Activated CD4-positive, alpha-beta T cell treated with anti-CD3 and anti-CD28 coated beads, Interleukin-2, amount 10 ng/mL, durations not matched to agents 24 days and 14 days (primary cell): ENCODE results near the gene MUC6. TPM values are rescaled to one million over a fixed set of nuclear protein-coding genes. Genes with fewer than 3 reads are reported as not detected.

Source experiments
- DNase-seq: peaks from one replicate; pipeline ENCODE4 v3.0.0; 2022
- H3K27ac Mint-ChIP-seq: one replicate; pipeline ENCODE4 v1.8.0; 2022; ENCODE audit warnings: mild to moderate bottlenecking, mixed read lengths
- H3K27me3 Mint-ChIP-seq: one replicate; pipeline ENCODE4 v1.8.0; 2022; ENCODE audit warnings: mixed read lengths
- H3K36me3 Mint-ChIP-seq: one replicate; pipeline ENCODE4 v1.8.0; 2022; ENCODE audit warnings: low read depth, mild to moderate bottlenecking, mixed read lengths
- H3K4me1 Mint-ChIP-seq: one replicate; pipeline ENCODE4 v1.8.0; 2021; ENCODE audit warnings: mixed read lengths
- H3K4me3 Mint-ChIP-seq: one replicate; pipeline ENCODE4 v1.8.0; 2022; ENCODE audit warnings: mild to moderate bottlenecking, moderate library complexity, mixed read lengths
- H3K9me3 Mint-ChIP-seq: one replicate; pipeline ENCODE4 v1.8.0; 2021; ENCODE audit warnings: mixed read lengths
- intact Hi-C: fragments of 100-400 bp; cut with micrococcal nuclease; formaldehyde crosslinking; loops from one replicate; pipeline ENCODE4 v1.15.1; 2023
- total RNA-seq: library from RNA; stranded (reverse); gene quantifications from 2 replicates; pipeline ENCODE4 v1.2.3, GENCODE V29; 2022

The MUC6 gene
- total RNA-seq, 1 donor from 2014 or later = not detected

DNA sequence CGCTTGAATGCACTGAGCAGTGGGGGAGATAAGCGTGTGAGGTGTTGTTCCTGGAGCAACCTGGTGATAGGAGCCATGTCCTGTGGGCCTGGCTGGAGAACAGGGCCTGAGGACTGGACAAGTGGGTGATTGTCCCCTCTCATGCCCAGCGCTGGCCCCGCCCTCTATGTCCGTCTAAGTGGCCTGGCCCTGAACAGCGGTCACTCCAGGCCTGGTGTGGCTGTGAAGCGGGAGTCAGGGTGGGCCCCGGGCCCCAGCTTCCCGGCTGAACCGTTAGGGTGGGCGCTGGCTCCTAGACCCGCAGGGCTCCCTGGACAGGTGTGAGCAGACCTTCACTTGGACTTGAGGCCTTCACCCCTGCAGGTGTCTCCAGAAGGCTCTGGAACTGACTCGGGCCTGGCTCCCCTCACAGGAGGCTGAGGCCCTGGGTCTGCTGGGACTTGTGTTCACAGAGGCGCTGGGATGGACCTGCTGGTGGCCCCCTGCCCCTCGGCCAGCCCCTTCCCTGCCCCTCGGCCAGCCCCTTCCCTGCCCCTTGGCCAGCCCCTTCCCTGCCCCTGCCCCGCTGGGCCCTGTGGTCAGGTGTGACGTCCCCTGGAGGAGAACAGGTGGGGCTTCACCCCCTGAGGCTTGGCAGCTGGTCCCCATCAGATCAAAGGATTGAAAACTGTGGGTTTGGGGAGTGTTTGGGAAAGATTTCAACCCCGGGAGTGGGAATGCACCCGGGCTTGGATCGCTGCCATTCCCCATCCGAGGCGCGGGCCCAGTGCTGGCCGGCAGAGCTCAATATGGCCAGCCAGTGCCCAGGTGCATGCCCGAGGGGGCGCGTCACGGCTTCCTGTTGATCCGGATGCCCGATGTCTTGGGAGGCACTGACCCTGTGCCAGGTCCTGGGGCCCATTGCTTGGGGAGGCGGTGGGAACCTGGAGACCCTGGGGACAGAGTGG is 3.2 kb upstream of the MUC6 start:
- Mint-ChIP-seq H3K27me3 (no peaks in the 10 kb centered on the region), H3K27ac (no peak overlapping the region), H3K36me3 (no peaks in the 10 kb centered on the region), H3K4me1 (no peaks in the 10 kb centered on the region), H3K4me3 (no peak overlapping the region), H3K9me3 (no peaks in the 10 kb centered on the region)
- DNase-seq = no peak
- intact Hi-C loops = no loop called here

DNA sequence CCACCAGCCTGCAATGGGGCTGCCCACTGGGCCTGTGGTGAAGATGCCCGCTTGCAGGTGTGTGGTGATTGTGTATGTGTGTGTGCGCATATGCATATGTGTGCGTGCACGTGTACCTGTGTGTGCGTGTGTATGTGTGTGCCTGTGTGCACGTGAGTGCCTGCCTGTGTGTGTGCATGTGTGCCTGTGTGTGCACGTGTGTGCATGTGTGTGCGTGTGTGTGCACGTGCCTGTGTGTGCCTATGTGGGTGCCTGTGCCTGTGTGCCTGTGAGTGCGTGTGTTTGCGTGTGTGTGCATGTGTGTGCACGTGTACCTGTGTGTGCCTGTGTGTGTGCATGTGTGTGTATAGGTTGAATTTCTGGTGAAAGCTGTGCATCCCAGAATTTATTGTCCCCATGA is 2.4 kb upstream of the MUC6 start:
- Mint-ChIP-seq H3K4me1 (no peaks in the 10 kb centered on the region), H3K27ac (no peak overlapping the region), H3K9me3 (no peaks in the 10 kb centered on the region), H3K27me3 (no peaks in the 10 kb centered on the region), H3K36me3 (no peaks in the 10 kb centered on the region), H3K4me3 (no peak overlapping the region)
- intact Hi-C loops = no loop called here
- DNase-seq = no peak

DNA sequence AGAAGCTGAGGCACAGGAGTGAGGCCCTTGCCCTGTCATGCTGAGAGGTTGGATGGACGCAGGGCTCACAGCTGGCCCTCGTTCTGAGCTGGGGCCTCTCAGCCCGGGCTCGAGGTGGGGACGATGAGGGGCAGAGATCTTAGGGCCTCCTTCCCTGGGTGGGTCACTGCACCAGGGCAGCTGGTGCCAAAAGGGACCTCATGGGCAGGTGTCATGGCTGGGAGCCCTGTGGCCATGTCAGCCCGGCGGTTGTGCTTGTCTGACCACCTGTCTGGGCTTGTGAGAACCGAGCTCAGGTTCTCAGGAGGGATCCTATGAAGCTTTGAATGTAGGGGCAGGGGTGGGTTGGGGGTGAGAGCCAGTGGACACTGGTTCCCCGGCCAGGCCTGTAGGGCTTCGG is 1.8 kb upstream of the MUC6 start:
- no peak for DNase-seq
- H3K27me3 Mint-ChIP-seq = no peaks in the 10 kb centered on the region
- H3K4me1 Mint-ChIP-seq = no peaks in the 10 kb centered on the region
- intact Hi-C loops = no loop called here
- H3K27ac Mint-ChIP-seq = no peak overlapping the region
- no peaks in the 10 kb centered on the region for H3K36me3 Mint-ChIP-seq
- H3K9me3 Mint-ChIP-seq = no peaks in the 10 kb centered on the region
- H3K4me3 Mint-ChIP-seq = no peak overlapping the region

DNA sequence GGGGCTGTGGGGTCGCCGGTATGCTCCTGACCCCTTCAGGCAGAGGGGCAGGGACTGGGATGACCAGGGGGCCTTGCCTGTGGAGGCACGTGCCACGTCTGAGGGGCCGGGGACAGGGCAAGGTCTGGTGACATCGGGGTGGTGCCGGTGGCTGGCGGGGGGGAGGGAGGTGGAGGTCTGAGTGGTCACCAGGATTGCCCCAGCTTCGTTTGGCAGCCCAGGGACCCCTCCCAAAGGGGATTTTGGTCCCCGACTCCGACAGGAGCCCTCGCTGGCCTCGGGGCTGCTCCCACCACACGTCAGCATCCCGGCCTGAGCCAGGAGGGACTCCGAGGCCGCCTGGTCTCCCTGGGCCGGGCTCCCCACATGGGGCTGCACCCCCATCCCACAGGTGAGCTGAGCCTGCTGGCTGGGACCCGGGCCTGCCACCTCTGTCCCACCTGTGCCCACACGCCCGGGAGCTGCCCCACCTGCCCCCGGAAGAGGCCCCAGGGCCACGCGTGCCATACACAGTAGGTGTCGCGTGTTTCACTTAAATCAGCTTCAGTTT is 1.1 kb upstream of the MUC6 start:
- no peaks in the 10 kb centered on the region for H3K9me3 Mint-ChIP-seq
- no peak for DNase-seq
- H3K4me1 Mint-ChIP-seq = no peaks in the 10 kb centered on the region
- intact Hi-C loops = no loop called here
- no peaks in the 10 kb centered on the region for H3K36me3 Mint-ChIP-seq
- no peak overlapping the region for H3K27ac Mint-ChIP-seq
- H3K27me3 Mint-ChIP-seq = no peaks in the 10 kb centered on the region
- no peak overlapping the region for H3K4me3 Mint-ChIP-seq

DNA sequence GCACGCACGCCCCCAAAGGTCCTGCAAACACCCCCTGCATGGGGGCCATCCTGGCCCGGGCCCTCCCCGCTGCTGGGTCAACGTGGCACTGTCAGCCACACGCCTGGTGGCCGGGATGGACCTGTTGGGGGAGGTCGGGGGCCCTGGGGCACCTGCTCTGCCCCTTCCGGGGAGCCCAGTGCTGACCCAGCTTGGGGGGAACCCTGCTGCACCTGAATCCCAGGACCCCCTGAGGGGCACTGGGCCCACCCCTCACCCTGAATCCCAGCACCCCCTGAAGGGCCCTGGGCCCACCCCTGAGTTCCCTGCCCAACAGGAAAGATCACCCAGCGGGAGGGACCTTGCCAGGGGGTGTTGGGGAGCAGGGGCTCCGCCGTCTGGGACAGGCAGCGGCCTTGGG is 413 bp upstream of the MUC6 start:
- DNase-seq = no peak
- Mint-ChIP-seq H3K9me3 (no peaks in the 10 kb centered on the region), H3K4me3 (no peak overlapping the region), H3K27me3 (no peaks in the 10 kb centered on the region), H3K4me1 (no peaks in the 10 kb centered on the region), H3K36me3 (no peaks in the 10 kb centered on the region), H3K27ac (no peak overlapping the region)
- intact Hi-C loops = no loop called here

DNA sequence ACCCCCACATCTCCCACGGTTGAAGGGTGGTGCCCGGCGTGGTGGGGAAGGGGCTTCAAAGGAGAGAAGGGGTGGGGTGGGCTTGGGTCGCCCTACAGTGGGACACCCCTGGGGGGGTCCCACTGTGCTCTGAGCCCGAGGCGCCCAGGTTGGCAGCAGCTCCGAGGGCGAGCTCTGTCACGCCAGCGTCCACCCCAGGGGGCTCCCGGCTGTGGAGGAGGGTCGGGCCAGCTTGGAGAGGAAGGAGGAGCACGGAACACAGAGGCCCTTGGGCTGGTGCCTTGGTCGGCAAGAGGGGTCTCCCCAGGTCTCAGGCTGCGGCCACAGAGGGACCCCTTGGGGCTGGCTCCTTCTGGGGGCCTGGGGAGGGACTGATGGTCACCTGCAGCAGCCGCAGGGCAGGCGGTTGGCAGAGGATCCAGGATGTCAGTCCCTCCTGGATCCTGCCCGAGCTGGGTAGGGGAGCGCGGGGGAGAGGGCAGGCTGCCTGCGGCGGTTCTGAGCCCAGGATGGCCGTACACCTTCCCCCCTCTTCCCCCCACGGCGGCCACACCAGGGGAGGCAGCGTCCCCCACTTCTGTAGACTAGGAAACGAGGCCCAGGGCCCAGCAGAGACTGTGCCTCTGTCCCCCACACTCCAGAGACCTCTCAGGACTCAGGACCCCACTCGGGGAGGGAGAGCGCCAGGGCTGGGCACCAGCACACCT is 788 bp downstream of the MUC6 start:
- Mint-ChIP-seq H3K4me1 (no peaks in the 10 kb centered on the region), H3K36me3 (no peaks in the 10 kb centered on the region), H3K27ac (no peak overlapping the region), H3K27me3 (no peaks in the 10 kb centered on the region), H3K4me3 (no peak overlapping the region), H3K9me3 (no peaks in the 10 kb centered on the region)
- intact Hi-C loops = no loop called here
- no peak for DNase-seq

DNA sequence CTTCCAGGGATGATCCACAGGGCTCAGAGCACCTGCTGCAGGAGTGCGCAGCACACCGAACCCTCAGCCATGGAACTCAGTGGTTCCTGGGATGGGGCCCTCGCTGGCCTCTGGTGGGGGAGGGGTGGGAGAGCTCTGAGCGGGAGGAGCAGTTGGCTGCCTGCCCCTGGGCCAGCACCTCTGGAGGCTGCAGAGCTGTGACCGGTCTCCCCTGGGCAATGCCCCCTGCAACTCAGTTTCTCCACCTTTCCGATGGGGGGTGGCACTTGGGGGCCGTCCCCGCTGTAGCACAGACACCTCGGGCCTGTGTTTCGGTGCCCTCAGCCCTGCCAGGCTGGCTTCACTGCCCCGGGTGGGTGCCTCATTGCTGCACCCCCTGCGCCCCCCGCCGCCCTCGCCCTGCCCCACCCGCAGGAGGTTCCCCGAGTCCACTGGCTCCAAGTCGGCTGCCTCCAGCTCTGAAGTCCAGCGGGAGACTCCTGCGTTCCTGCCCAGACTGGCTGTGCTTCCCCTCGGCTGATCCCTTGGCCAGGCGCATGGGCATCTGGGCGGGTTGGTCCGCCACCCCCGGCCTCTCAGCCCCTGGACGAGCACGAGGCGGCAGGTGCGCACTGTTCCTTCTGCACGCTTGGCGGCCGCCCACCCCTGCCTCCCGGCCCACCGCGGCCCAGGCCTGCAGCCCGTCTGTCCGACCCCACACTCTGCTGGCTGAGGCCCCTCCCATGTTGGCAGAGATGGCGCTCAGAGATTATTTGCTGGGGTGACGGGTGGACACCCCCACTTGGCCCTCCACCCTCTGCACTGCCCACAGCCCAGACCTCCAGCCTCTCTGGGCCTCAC is 1.8 kb downstream of the MUC6 start:
- no peaks in the 10 kb centered on the region for H3K9me3 Mint-ChIP-seq
- no peak overlapping the region for H3K4me3 Mint-ChIP-seq
- no peaks in the 10 kb centered on the region for H3K27me3 Mint-ChIP-seq
- H3K4me1 Mint-ChIP-seq = no peaks in the 10 kb centered on the region
- H3K27ac Mint-ChIP-seq = no peak overlapping the region
- intact Hi-C loops = no loop called here
- DNase-seq = no peak
- no peaks in the 10 kb centered on the region for H3K36me3 Mint-ChIP-seq

DNA sequence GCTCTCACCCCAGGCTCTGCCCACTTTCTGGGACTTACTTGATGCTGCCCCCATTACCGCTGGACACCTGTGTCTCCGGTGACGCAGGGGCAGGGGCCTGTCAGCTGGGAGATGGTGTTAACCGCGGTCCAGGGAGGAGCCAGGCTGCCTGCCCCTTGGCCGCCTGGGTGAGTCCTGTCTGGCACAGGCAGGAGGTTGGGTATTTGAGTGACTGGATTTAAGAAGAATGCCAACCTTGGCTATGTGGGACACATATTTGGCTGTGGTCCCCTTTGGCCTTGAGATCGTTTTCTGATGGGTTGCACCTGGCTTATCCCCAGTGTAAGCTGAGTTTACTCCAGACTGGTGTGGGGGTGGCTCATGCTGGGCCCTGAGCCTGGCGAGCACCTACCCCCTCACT is 2.5 kb downstream of the MUC6 start:
- intact Hi-C loops = no loop called here
- H3K4me1 Mint-ChIP-seq = no peaks in the 10 kb centered on the region
- no peaks in the 10 kb centered on the region for H3K36me3 Mint-ChIP-seq
- H3K4me3 Mint-ChIP-seq = no peak overlapping the region
- no peak overlapping the region for H3K27ac Mint-ChIP-seq
- no peak for DNase-seq
- H3K9me3 Mint-ChIP-seq = no peaks in the 10 kb centered on the region
- no peaks in the 10 kb centered on the region for H3K27me3 Mint-ChIP-seq

DNA sequence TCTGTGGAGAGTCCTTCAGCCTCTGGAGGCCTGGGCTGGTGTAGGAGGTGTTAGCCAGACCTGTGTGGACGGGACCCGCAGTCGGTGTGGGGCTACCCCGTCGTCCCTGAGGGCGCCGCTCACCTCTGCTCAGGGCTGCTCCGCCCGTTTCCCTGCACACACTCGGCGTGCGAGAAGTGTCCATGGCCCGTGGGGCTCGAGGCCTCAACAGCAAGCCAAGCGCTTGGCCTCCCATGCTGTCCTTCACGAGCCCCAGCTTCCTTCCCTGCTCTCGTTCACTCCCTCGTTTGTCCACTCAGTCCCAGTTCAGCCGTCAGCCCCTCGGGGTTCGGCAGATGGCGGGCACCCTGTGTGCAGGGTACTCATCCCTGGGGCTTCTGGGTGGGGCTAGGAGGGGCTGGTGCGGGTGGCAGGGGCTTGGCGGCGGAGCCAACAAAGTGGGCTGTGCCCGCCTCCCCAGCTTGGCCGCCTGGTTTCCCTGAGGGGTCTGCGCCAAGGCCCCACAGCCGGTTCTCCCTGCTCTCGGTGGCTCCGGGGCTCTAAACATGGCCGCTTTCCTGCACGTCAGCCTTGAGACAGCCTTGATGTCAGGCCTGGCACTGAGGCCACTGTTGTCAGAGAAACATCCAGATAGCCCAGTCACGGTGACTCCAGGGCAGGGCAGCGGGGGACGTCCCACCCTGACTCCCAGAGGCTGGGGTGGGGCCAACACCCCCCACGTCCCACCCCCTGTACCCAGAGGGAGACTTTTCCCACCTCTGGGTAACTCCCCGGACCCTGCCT is 3.3 kb downstream of the MUC6 start:
- Mint-ChIP-seq H3K4me1 (no peaks in the 10 kb centered on the region), H3K27me3 (no peaks in the 10 kb centered on the region), H3K4me3 (no peak overlapping the region), H3K9me3 (no peaks in the 10 kb centered on the region), H3K36me3 (no peaks in the 10 kb centered on the region), H3K27ac (no peak overlapping the region)
- no peak for DNase-seq
- intact Hi-C loops = no loop called here

DNA sequence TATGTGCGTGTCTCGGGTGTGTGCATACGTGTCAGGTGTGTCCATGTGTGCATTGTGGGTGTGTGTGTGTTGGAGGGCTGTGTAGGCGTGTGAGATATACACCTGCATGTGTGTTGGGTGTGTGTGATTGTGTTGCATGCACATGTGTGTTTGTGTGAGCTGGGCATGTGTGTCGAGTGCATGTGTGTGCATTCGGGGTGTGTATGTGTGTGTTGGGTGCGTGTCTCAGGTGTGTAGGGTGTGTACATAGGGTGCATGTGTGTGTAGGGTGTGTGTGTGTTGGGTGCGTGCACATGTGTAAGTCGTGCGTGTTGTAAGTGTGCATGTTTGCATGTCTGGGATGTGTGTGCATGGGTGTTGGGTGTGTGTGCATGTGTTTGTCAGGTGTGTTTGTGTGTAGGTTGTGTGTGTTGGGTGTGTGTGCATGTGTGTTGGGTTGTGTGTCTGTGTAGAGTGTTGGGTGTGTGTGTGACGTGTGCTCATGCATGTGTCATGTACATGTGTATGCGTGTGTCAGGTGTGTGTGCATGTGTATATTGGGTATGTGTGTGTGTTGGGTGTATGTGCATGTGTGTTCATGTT is 4.1 kb downstream of the MUC6 start:
- Mint-ChIP-seq H3K27ac (no peak overlapping the region), H3K9me3 (no peaks in the 10 kb centered on the region), H3K4me1 (no peaks in the 10 kb centered on the region), H3K4me3 (no peak overlapping the region), H3K27me3 (no peaks in the 10 kb centered on the region), H3K36me3 (no peaks in the 10 kb centered on the region)
- no peak for DNase-seq
- intact Hi-C loops = no loop called here

DNA sequence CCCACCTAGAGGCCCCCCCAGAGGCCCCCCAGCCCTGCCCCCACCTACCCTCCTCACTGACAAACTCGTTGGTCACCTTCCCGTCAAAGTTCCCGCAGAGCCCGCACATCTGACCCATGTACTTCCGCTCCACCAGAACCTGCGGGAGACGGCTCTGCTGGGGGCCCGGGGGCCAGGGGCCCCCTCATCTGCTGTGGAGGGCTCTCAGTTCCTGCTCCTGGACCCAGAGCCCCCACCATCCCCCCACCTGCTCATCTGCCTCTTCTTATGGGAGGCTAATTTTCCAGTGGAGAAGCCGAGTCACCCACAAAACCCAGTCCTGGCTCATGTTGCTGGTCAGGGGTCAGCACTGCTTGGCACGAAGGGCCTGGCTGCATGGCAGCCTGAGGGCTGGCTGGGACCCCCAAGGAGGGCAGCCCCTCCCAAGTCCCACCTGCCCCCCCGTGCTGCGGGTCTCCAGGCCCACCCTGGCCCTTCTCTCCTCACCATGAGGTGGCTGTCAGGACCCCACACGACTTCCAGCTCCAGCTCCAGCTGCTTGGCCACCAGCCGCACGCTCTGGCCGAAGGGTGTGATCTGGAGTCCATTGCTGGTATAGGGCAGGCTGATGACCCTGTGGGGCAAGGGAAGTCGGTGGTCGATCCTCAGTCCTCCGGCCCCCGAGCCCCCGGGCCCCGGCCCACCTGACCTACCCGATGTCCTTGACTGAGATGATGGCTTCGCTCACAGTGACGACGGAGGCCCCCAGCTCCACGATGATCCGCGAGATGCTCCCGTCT is 5.2 kb downstream of the MUC6 start:
- Mint-ChIP-seq H3K4me3 (no peak overlapping the region), H3K4me1 (no peaks in the 10 kb centered on the region), H3K27ac (no peak overlapping the region), H3K27me3 (no peaks in the 10 kb centered on the region), H3K36me3 (no peaks in the 10 kb centered on the region), H3K9me3 (no peaks in the 10 kb centered on the region)
- intact Hi-C loops = no loop called here
- no peak for DNase-seq

DNA sequence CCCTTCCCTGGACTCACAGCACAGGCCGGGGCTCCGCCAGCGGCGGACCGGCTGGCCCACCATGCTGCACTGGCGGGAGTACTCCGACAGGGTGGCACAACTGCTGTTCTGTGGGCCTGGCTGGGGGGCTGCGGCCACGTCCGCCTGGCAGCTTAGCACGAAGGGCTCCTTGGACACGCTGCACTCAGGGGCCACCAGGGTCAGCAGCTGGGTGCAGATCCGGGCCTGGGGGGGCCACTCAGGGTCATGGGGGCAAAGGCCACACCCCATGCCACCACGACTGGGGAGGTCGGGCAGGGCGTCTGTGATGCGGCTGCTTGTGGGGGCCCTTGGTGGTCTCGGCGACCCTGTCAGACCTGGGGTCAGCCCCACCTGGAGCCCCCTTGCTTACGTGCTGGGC is 6.0 kb downstream of the MUC6 start:
- intact Hi-C loops = no loop called here
- no peak overlapping the region for H3K4me3 Mint-ChIP-seq
- H3K36me3 Mint-ChIP-seq = no peaks in the 10 kb centered on the region
- H3K27me3 Mint-ChIP-seq = no peaks in the 10 kb centered on the region
- no peaks in the 10 kb centered on the region for H3K9me3 Mint-ChIP-seq
- no peaks in the 10 kb centered on the region for H3K4me1 Mint-ChIP-seq
- no peak for DNase-seq
- no peak overlapping the region for H3K27ac Mint-ChIP-seq
